Measurements from ENCODE around the gene LSM5. TPM values are rescaled to one million over a fixed set of nuclear protein-coding genes. Genes with fewer than 3 reads are reported as not detected.

LSM5 gene
- total and polyA plus RNA-seq, 2 of the 4 experiments (the other 2 are of a cell fraction) = 5.0 to 26.5 TPM

DNA sequence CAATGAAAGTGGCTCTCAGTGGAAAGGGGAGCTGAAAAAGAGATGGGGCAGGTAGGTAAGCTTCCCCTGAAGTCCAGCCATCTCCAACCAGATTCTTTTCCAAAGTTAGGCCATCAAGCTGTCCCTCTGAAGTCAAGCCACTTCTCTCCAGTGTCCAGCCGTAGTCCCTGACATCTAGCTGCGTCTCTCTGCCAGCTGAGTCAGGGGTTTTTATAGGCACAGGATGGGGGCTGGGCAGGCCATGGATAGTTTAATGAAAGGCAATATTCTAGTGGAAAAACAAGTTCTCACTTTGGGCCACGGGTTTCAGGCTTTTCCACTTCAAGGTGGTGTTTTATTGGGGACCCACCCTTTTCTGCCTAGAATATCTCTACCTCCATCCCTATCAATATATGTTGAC is 41.9 kb upstream of the LSM5 start:
- no peak overlapping the region for H4K5ac ChIP-seq (ENCODE audit: low read depth, low read length)
- DNase-seq (no peak), ATAC-seq (ENCODE audit: low read depth) (no peak)
- no peak overlapping the region for H3K4ac ChIP-seq (ENCODE audit: low read depth, low read length)
- POLR2A ChIA-PET (ENCODE audit: unreplicated experiment) = no interaction called here
- no peak overlapping the region for H2BK15ac ChIP-seq (ENCODE audit: low read depth, low read length)
- BruUV-seq (replicated peaks) = no TSS peak
- no peak overlapping the region for H2AK5ac ChIP-seq (ENCODE audit: low read depth, low read length)
- peaks cover 5% of the 10 kb centered on the region for H3K4me1 ChIP-seq (ENCODE audit: control insufficient read depth, insufficient read depth, low read length)
- H3K4me2 ChIP-seq (ENCODE audit: low read depth, low read length) = no peak overlapping the region
- intact Hi-C loops (cut with micrococcal nuclease) = no loop called here
- dilution Hi-C loops (cut with HindIII; ENCODE audit: low sequenced_read_pairs, unreplicated experiment) = no loop called here
- no peak overlapping the region for H3K56ac ChIP-seq (ENCODE audit: extremely low read depth, insufficient read depth, low read length)
- no peak overlapping the region for H3K18ac ChIP-seq (ENCODE audit: low read depth, low read length)
- H3K23ac ChIP-seq (ENCODE audit: low read depth, low read length) = no peak overlapping the region
- no peaks in the 10 kb centered on the region for H3K27me3 ChIP-seq (ENCODE audit: control insufficient read depth, insufficient read depth, low read length)
- peaks cover 2% of the 10 kb centered on the region for H3K36me3 ChIP-seq (ENCODE audit: control insufficient read depth, insufficient read depth, low read length)
- no peak overlapping the region for H2BK20ac ChIP-seq (ENCODE audit: low read depth, low read length)
- peaks cover 37% of the 10 kb centered on the region; the same call in 1 of the 2 replicates for H4K20me1 ChIP-seq (ENCODE audit: insufficient read depth, low read length)
- no peak overlapping the region for H3K14ac ChIP-seq (replicated peaks; ENCODE audit: low read depth, low read length)
- H2AK9ac ChIP-seq (replicated peaks; ENCODE audit: low read depth, low read length, poor library complexity) = no peak overlapping the region
- H4K91ac ChIP-seq (ENCODE audit: insufficient read depth, low read depth, low read length) = no peak overlapping the region
- no peak overlapping the region for H2BK5ac ChIP-seq (ENCODE audit: low read depth, low read length, poor library complexity, severe bottlenecking)
- TF ChIP-seq, protein P1, sequence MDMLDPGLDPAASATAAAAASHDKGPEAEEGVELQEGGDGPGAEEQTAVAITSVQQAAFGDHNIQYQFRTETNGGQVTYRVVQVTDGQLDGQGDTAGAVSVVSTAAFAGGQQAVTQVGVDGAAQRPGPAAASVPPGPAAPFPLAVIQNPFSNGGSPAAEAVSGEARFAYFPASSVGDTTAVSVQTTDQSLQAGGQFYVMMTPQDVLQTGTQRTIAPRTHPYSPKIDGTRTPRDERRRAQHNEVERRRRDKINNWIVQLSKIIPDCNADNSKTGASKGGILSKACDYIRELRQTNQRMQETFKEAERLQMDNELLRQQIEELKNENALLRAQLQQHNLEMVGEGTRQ (IDR thresholded peaks at IDR 0.05; ENCODE audit: low read depth, low read length) = no peak
- TF ChIP-seq CEBPB (IDR thresholded peaks at IDR 0.05; ENCODE audit: low read depth, low read length) = no peak
- no peak for TF ChIP-seq MAFK (IDR thresholded peaks at IDR 0.05; ENCODE audit: low read depth, low read length)
- no peak overlapping the region for H3K9ac ChIP-seq (ENCODE audit: low read depth, low read length)
- H3K4me3 ChIP-seq (ENCODE audit: insufficient read depth, low read depth, low read length) = no peak overlapping the region
- H2AFZ ChIP-seq (replicated peaks; ENCODE audit: low read length, poor library complexity) = no peak overlapping the region
- no peak overlapping the region for H4K8ac ChIP-seq (ENCODE audit: low read depth in 2 of 2, low read length in 2 of 2)
- no peaks in the 10 kb centered on the region for H3K9me3 ChIP-seq (ENCODE audit: control insufficient read depth, insufficient read depth, low read length)
- H3K27ac ChIP-seq (ENCODE audit: insufficient read depth, low read length) = no peak overlapping the region
- CTCF ChIA-PET = no interaction called here
- H2BK120ac ChIP-seq (ENCODE audit: low read depth, low read length) = no peak overlapping the region
- H3K9me1 ChIP-seq (ENCODE audit: insufficient read depth, low read length) = peaks cover 15% of the 10 kb centered on the region
- in situ Hi-C loops (cut with MboI; ENCODE audit: low sequenced_read_pairs) = no loop called here
- H3K79me1 ChIP-seq (ENCODE audit: low read depth in 1 of 2, low read length in 2 of 2) = peaks cover 42 to 74% of the 10 kb centered on the region in 2 experiments
- no CpG with 5 or more reads among the region's 3 CpGs for WGBS, 2 experiments (ENCODE audit: extremely low coverage in 2 of 2, insufficient read length in 1 of 2)
